GM20000 (cell line): ENCODE measurements around the gene PRKCZ.

Experiments used
- DNase-seq: peaks from one replicate; pipeline ENCODE4 v3.0.0; 2012; ENCODE audit warnings: low spot score
- TF ChIP-seq, protein P1 (sequence below): IDR thresholded peaks from 2 replicates; pipeline ENCODE4 v1.5.1; 2012; ENCODE audit warnings: mild to moderate bottlenecking, control low read depth; ENCODE audit errors: extremely low read depth, missing control alignments

Gene PRKCZ

DNA sequence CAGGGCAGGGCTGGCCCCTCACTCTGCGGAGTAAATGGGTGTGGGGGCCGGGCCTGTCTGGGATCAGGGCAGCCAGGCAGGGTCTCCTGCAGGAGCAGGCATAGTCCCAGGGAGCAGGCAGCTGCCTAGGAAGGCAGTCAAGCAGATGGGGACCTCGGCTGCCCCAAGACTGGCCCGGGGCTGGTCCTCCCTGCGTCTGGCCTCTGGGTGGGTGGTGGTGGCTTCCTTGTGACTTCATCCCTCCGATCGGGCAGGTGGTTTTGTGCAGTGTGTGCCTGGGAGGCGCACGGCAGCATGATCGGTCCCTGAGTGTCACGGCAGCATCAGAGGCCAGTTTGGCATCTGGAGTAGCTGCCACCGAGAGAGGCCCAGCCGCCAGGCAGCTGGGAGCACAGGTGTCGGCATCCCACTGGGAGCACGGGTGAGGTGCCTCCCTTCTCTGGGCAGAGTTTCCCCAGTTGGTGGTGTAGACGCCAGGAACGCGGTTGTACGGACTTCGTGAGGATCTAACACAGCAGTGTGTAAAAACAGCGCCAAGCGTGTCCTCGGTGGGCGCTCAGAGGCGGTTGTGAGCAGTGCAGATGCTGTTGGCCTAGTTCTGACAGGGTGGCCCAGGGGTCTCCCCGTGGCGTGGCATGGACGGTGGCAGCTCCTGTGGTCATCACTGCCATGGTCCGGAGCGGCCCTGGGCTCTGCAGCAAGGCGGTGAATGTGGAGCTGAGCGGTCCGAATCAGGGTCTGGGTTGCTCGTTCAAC lies 45.9 kb downstream of the PRKCZ start:
- no peak for DNase-seq
- TF ChIP-seq, protein P1, sequence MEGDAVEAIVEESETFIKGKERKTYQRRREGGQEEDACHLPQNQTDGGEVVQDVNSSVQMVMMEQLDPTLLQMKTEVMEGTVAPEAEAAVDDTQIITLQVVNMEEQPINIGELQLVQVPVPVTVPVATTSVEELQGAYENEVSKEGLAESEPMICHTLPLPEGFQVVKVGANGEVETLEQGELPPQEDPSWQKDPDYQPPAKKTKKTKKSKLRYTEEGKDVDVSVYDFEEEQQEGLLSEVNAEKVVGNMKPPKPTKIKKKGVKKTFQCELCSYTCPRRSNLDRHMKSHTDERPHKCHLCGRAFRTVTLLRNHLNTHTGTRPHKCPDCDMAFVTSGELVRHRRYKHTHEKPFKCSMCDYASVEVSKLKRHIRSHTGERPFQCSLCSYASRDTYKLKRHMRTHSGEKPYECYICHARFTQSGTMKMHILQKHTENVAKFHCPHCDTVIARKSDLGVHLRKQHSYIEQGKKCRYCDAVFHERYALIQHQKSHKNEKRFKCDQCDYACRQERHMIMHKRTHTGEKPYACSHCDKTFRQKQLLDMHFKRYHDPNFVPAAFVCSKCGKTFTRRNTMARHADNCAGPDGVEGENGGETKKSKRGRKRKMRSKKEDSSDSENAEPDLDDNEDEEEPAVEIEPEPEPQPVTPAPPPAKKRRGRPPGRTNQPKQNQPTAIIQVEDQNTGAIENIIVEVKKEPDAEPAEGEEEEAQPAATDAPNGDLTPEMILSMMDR: no peak

DNA sequence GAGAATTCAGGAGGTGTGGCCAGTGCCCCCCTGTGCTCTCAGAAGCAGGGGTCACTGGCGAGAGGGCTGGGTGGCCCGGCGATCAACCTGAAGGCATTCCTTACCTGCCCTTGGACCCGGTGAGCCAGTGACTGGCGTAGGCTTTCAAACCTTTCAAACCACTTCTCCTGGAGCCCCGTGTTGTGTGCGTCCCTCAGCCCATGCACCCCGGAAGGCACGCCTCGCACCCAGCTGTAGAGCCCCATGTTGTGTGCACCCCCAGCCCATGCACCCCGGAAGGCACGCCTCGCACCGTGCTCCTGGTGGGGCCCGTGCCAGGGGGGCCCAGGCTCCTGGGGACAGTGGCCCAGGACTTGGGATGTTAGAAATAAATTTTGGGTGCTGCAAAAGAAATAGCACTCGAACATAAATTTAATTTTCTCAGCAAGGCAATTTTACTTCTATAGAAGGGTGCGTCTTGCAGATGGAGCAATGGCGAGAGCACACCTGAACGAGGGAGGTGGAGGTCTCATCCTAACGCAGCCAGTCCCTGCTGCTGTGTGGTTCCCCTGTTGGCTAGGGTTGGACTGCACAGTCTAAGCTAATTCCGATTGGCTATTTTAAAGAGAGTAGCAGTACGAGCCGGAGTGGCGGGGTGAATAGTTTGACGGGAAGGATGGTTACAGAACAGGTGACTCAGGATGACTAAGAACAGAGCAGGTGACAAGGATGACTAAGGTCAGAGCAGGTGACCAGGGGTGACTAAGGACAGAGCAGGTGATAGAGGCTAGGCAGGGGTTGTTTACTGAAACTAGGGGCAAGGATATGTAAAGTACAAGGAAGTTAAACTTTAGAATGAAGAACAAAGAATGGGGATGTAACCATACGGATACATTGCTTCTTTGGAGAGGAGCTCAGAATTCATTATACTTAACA lies 47.4 kb downstream of the PRKCZ start:
- DNase-seq: no peak
- TF ChIP-seq, protein P1: no peak

DNA sequence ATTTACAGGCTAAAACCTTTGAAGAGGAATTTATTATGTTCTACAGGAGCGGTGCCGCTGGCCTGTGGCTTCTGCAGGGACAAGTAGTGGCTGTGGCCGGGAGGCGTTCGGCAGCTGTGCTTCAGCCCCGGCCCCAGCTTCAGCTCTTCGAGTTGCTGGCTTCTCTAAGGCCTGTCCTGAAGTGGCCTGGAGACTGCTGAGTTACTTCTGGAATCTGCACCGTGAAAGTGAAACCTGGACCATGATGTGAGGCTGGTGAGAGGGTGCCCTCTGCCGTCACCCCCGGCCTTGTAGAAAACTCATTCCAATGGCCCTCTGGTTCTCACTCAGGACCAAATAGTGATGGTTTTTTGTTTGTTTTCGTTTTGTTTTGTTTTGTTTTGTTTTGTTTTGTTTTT lies 48.1 kb downstream of the PRKCZ start:
- TF ChIP-seq, protein P1: no peak
- DNase-seq: no peak

DNA sequence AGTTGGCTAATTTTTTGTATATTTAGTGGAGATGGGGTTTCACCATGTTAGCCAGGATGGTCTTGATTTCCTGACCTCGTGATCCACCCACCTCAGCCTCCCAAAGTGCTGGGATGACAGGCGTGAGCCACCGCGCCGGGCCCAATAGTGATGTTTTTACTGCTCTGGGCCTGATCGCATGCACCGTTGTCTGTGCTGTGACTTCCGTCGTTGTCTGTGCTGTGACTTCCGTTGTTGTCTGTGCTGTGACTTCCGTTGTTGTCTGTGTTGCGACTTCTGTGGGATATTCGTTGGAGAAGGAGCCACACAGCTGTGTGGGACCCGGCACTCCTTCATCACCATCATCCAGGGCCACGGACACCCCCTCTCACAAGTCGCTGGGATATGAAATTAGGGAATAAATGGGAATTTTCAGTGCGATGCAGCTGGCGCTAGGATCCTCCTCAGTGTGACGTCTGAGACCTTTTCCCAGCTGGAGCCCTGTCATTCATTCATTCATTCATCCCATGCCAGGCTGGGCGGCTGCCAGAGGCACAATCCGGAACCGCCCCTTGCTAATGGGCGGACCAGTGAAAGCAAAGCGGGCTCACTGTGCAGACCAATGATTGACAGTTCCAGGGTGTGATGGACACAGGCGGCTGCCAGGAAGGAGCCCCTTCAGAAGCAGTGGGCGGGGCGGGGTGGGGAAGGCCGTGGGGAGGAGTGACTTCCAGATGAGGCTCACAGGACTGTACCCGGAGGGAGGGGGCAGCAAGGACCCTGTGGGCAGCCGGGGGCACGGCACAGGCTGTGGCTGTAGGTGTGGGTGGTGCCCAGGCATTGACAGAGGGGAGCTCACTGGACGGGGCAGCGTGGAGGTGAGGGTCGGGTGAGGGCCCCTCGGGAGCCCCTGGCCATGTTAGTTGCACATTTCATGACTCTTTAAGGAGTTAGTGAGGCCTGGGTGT lies 48.9 kb downstream of the PRKCZ start:
- DNase-seq: no peak
- TF ChIP-seq, protein P1: no peak

DNA sequence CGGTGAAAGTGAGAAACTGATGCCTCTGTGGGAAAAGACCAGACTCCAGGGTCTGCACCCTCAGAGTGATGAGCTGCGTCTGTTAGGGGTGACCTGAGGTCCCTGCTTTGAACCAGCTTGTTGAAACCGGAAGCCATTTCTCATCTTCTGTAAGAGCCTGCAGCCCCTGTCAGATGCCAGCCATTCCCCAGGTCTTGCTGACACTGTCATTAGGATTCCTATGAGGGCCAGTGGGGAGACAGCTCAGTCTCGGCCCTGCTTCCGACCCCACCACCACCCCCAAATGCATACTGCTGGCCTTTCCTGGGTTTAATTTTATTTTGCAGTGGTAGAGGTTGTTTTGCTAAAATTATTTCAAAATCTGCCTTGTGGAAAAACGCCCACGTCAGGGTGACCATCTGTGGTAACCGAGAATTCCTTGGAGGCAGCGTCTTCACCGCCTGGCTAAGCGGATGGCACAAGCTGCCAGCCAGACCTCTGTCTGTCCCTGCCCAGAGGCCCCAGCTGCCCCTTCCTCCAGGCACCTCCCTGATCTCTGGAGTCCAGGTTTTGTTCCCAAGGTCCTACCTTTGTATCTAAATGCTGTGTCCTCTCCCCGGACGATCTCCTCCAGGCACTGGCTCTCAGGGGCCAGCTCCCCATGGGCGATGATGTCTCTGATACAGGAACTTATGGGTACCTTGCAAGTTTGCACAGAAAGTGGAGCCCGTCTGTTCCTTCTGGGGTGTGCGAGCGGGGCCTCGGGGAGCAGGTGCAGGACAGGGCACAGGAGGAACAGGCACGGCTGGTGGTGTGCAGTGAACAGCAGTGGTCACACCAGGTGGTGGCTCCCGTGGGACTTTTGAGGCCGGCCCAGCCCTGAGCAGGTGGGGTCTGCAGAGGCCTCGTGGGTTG lies 49.9 kb downstream of the PRKCZ start:
- TF ChIP-seq, protein P1: no peak
- DNase-seq: no peak

DNA sequence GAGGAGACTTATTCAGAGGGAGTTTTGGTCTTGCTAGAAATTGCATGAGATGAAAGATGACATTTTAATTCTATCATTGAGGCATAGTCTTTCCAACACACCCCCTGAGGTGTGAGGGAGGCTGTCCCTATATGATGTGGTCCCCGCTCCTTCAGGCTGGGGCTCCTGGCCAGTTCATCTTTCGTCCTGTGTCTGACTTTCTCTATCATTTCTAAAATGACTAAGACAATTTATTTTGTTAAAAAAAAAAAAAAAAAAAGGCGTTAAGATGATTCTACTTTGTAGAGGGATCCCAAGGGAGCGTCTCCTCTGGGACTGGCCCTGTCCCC lies 50.5 kb downstream of the PRKCZ start:
- TF ChIP-seq, protein P1: no peak
- no peak for DNase-seq
